GM23338 (cell line): Measurements from ENCODE around the gene STAMBP. TPM values are rescaled to one million over a fixed set of nuclear protein-coding genes. Genes with fewer than 3 reads are reported as not detected.

Experiments used
- ATAC-seq: fragments of 200-7000 bp; cut with Tn5 transposase; 3 replicates; pipeline ENCODE4 v1.9.1; 2020
- DNase-seq: peaks from one replicate; pipeline ENCODE4 v3.0.0-alpha.2; 2015; ENCODE audit warnings: low spot score
- H2AFZ ChIP-seq: fragments of 200-600 bp; sonication (generic); 2 replicates; pipeline ENCODE4 v1.8.0; 2016; ENCODE audit warnings: antibody characterized with exemption, mild to moderate bottlenecking, moderate library complexity
- H3F3A ChIP-seq: fragments of 200-600 bp; sonication (generic); replicated peaks from 2 replicates; pipeline ENCODE4 v1.8.0; 2017; ENCODE audit warnings: antibody characterized with exemption, mixed run types, low read depth
- H3K27ac ChIP-seq: fragments of 200-600 bp; sonication (generic); 2 replicates; pipeline ENCODE4 v1.6.1; 2016; ENCODE audit warnings: low read depth
- H3K27me3 ChIP-seq: fragments of 200-600 bp; sonication (generic); 2 replicates; pipeline ENCODE4 v1.8.0; 2016; ENCODE audit warnings: mild to moderate bottlenecking, mixed run types, moderate library complexity; ENCODE audit not compliant: insufficient read depth
- H3K36me3 ChIP-seq: fragments of 200-600 bp; sonication (generic); 2 replicates; pipeline ENCODE4 v1.8.0; 2016; ENCODE audit warnings: mild to moderate bottlenecking; ENCODE audit not compliant: insufficient read depth
- H3K4me1 ChIP-seq: fragments of 200-600 bp; sonication (generic); 2 replicates; pipeline ENCODE4 v1.8.0; 2016; ENCODE audit warnings: mild to moderate bottlenecking, moderate library complexity; ENCODE audit not compliant: insufficient read depth
- H3K4me2 ChIP-seq: fragments of 200-600 bp; sonication (generic); 2 replicates; pipeline ENCODE4 v1.7.1; 2017; ENCODE audit warnings: mixed run types
- H3K4me3 ChIP-seq: fragments of 200-600 bp; sonication (generic); 2 replicates; pipeline ENCODE4 v1.6.1; 2016; ENCODE audit warnings: mixed run types
- H3K79me2 ChIP-seq: fragments of 200-600 bp; sonication (generic); replicated peaks from 2 replicates; pipeline ENCODE4 v1.8.0; 2017; ENCODE audit warnings: mild to moderate bottlenecking; ENCODE audit not compliant: insufficient read depth
- H3K9me2 ChIP-seq: fragments of 200-600 bp; sonication (generic); 2 replicates; pipeline ENCODE4 v1.8.0; 2017; ENCODE audit not compliant: insufficient read depth
- H4K20me1 ChIP-seq: fragments of 200-600 bp; sonication (generic); replicated peaks from 2 replicates; pipeline ENCODE4 v1.8.0; 2017; ENCODE audit warnings: mild to moderate bottlenecking; ENCODE audit not compliant: insufficient read depth
- H3K27ac Mint-ChIP-seq: 2 replicates; pipeline ENCODE4 v1.8.0; 2020; ENCODE audit warnings: inconsistent platforms, mild to moderate bottlenecking, moderate library complexity, mixed read lengths
- H3K27me3 Mint-ChIP-seq: 3 replicates; pipeline ENCODE4 v1.8.0; 2022; ENCODE audit warnings: low read depth, mild to moderate bottlenecking, moderate library complexity, mixed read lengths, inconsistent platforms; ENCODE audit not compliant: insufficient read depth, poor library complexity
- H3K36me3 Mint-ChIP-seq: 3 replicates; pipeline ENCODE4 v1.8.0; 2021; ENCODE audit warnings: low read depth, mild to moderate bottlenecking, inconsistent platforms, moderate library complexity, mixed read lengths
- H3K4me1 Mint-ChIP-seq: 3 replicates; pipeline ENCODE4 v1.8.0; 2020; ENCODE audit warnings: mild to moderate bottlenecking, inconsistent platforms, mixed read lengths
- H3K4me3 Mint-ChIP-seq: 3 replicates; pipeline ENCODE4 v1.8.0; 2021; ENCODE audit warnings: moderate library complexity, mild to moderate bottlenecking, inconsistent platforms, mixed read lengths
- H3K9me3 Mint-ChIP-seq: 3 replicates; pipeline ENCODE4 v1.8.0; 2020; ENCODE audit warnings: moderate library complexity, mild to moderate bottlenecking, inconsistent platforms, mixed read lengths
- CREB1 ChIP-seq: fragments of 250-450 bp; sonication (Bioruptor Pico); IDR thresholded peaks from 2 replicates; pipeline ENCODE4 v1.5.0; 2020; ENCODE audit warnings: low read depth, mild to moderate bottlenecking, moderate library complexity
- EZH2 ChIP-seq: fragments of 200-600 bp; sonication (generic); IDR thresholded peaks from one replicate; pipeline ENCODE4 v1.8.0; 2017; ENCODE audit warnings: antibody characterized with exemption, mild to moderate bottlenecking, low read depth; ENCODE audit not compliant: unreplicated experiment
- EZH2phosphoT487 ChIP-seq: fragments of 200-600 bp; sonication (generic); IDR thresholded peaks from one replicate; pipeline ENCODE4 v1.8.1; 2018; ENCODE audit warnings: antibody characterized with exemption; ENCODE audit not compliant: unreplicated experiment
- JUNB ChIP-seq: IDR thresholded peaks from one replicate; pipeline ENCODE4 v1.6.1; 2016; ENCODE audit warnings: antibody characterized with exemption; ENCODE audit not compliant: unreplicated experiment
- NANOG ChIP-seq: IDR thresholded peaks from 2 replicates; pipeline ENCODE4 v1.6.1; 2016; ENCODE audit warnings: antibody characterized with exemption, borderline replicate concordance
- POLR2AphosphoS5 ChIP-seq: IDR thresholded peaks from 2 replicates; pipeline ENCODE4 v1.6.1; 2016; ENCODE audit warnings: antibody characterized with exemption, low read depth
- ZNF114 ChIP-seq: fragments of 250-450 bp; sonication (Bioruptor Pico); IDR thresholded peaks from 2 replicates; pipeline ENCODE4 v1.5.0; 2020; ENCODE audit warnings: mild to moderate bottlenecking, moderate library complexity
- polyA plus RNA-seq: library from polyadenylated mRNA; unstranded; fragments of >200 nt; fragmentation: Nextera tagmentation; extraction: Ambion mirVana; gene quantifications from 2 replicates; pipeline ENCODE4 v1.2.1, GENCODE V29; 2016
- total RNA-seq: library from RNA; depleted of rRNA; stranded (reverse); fragments of >200 nt; shearing (Covaris generic); gene quantifications from 2 replicates; pipeline ENCODE4 v1.2.3, GENCODE V29; 2014
- TF ChIP-seq, protein P1 (sequence below), 2 experiments: fragments of 200-600 bp in 1 of 2; sonication (generic) in 1 of 2; conservative IDR thresholded peaks; 2 replicates each; pipeline versions ENCODE4 v1.5.1 to v1.6.1; 2016 to 2017; ENCODE audit warnings: antibody characterized with exemption in 2 of 2, low read depth in 2 of 2, mild to moderate bottlenecking in 2 of 2, moderate library complexity in 1 of 2
- TF ChIP-seq, protein P2 (sequence below): IDR thresholded peaks from one replicate; pipeline ENCODE4 v1.6.1; 2018; ENCODE audit warnings: antibody characterized with exemption; ENCODE audit not compliant: unreplicated experiment

Gene STAMBP
- total and polyA plus RNA-seq, 2 experiments from 2014 or later: 33.9 to 106 TPM

- Histone ChIP-seq H3K9me2 (no peaks in the 10 kb centered on the region), H3K4me3 (no peak overlapping the region), H3K27ac (no peak overlapping the region), H3K79me2 (peaks cover 16% of the 10 kb centered on the region), H4K20me1 (peaks cover 25% of the 10 kb centered on the region; the same call in 1 of the 2 replicates), H3K4me2 (no peak overlapping the region), H2AFZ (no peak overlapping the region), H3K27me3 (no peaks in the 10 kb centered on the region), H3K36me3 (no peaks in the 10 kb centered on the region; the same call in 1 of the 2 replicates), H3K4me1 (no peaks in the 10 kb centered on the region), H3F3A (0 out of 2 replicates have a peak, but pooled peaks cover under 1% of the 10 kb centered on the region)
- H3K27ac Mint-ChIP-seq: no peak overlapping the region
- DNase-seq: no peak
- H3K36me3 Mint-ChIP-seq: peaks cover 16% of the 10 kb centered on the region
- H3K27me3 Mint-ChIP-seq: no peaks in the 10 kb centered on the region
- H3K4me3 Mint-ChIP-seq: no peak overlapping the region
- no peak for TF ChIP-seq NANOG
- TF ChIP-seq, protein P1, sequence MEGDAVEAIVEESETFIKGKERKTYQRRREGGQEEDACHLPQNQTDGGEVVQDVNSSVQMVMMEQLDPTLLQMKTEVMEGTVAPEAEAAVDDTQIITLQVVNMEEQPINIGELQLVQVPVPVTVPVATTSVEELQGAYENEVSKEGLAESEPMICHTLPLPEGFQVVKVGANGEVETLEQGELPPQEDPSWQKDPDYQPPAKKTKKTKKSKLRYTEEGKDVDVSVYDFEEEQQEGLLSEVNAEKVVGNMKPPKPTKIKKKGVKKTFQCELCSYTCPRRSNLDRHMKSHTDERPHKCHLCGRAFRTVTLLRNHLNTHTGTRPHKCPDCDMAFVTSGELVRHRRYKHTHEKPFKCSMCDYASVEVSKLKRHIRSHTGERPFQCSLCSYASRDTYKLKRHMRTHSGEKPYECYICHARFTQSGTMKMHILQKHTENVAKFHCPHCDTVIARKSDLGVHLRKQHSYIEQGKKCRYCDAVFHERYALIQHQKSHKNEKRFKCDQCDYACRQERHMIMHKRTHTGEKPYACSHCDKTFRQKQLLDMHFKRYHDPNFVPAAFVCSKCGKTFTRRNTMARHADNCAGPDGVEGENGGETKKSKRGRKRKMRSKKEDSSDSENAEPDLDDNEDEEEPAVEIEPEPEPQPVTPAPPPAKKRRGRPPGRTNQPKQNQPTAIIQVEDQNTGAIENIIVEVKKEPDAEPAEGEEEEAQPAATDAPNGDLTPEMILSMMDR (conservative IDR thresholded peaks at IDR 0.05; ENCODE audit: low read depth in 2 of 2): peak; percentile 29 to 37
- ATAC-seq: no peak
- H3K9me3 Mint-ChIP-seq: no peaks in the 10 kb centered on the region
- H3K4me1 Mint-ChIP-seq: 0 out of 3 replicates have a peak, but pooled peaks cover 3% of the 10 kb centered on the region
These were observed 11.1 kb downstream of the STAMBP start for GRCh38 chr2:73839653-73840411.

DNA sequence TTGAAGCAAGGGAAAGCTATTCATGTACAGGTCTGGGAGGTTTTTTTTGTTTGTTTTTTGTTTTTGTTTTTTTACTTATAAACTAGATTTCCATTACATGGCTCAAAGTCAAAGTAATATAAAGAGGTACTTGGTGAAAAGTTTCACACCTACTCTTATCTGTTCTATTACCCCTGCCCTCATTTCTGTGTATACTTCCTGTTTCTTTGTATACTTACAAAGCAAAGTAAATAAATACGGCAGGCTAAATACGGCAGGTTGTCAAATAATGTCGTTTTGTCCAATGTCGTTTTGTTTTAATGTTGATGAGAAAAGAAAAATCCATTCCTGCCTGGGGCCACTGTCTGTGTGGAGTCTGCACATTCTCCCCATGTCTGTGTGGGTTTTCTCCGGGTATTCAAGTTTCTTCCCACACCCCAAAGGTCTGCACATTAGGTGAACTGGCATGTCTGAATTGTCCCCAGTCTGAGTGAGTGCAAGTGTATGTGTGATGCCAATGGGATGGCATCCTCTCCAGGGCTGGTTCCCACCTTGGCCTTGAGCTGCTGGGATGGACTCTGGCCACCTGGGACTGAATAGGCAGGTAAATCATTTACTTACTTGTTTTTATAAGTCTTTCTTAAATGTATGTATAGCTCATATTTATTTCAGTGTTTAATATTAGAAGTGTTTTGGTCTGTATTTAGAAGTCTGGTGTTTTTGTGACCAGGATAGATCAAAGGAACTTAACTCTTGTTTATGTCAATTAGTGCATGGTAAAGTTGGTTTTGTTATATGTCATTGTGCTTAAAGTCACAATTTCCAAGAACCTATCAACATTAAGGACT is 13.4 kb downstream of the STAMBP start:
- H4K20me1 ChIP-seq: peaks cover 25% of the 10 kb centered on the region; the same call in 1 of the 2 replicates
- Mint-ChIP-seq H3K9me3 (no peaks in the 10 kb centered on the region), H3K4me1 (no peaks in the 10 kb centered on the region), H3K27me3 (no peaks in the 10 kb centered on the region), H3K4me3 (no peak overlapping the region), H3K36me3 (peaks cover 28% of the 10 kb centered on the region), H3K27ac (no peak overlapping the region)
- H3K4me2 ChIP-seq: no peak overlapping the region
- H3K27ac ChIP-seq: no peak overlapping the region
- ATAC-seq (no peak), DNase-seq (no peak)
- H3K36me3 ChIP-seq: peaks cover 12% of the 10 kb centered on the region
- H3K27me3 ChIP-seq: no peaks in the 10 kb centered on the region
- H2AFZ ChIP-seq: no peak overlapping the region
- H3K79me2 ChIP-seq: peaks cover 16% of the 10 kb centered on the region
- H3K4me3 ChIP-seq: no peak overlapping the region
- no peaks in the 10 kb centered on the region for H3K9me2 ChIP-seq
- no peaks in the 10 kb centered on the region for H3K4me1 ChIP-seq
- H3F3A ChIP-seq: 0 out of 2 replicates have a peak, but pooled peaks cover 2% of the 10 kb centered on the region
- no peak for TF ChIP-seq ZNF114 (CRISPR knock-in tag)
- no peak for TF ChIP-seq EZH2phosphoT487
- no peak for TF ChIP-seq POLR2AphosphoS5
- no peak for TF ChIP-seq JUNB
- no peak for TF ChIP-seq CREB1
- TF ChIP-seq, protein P2, sequence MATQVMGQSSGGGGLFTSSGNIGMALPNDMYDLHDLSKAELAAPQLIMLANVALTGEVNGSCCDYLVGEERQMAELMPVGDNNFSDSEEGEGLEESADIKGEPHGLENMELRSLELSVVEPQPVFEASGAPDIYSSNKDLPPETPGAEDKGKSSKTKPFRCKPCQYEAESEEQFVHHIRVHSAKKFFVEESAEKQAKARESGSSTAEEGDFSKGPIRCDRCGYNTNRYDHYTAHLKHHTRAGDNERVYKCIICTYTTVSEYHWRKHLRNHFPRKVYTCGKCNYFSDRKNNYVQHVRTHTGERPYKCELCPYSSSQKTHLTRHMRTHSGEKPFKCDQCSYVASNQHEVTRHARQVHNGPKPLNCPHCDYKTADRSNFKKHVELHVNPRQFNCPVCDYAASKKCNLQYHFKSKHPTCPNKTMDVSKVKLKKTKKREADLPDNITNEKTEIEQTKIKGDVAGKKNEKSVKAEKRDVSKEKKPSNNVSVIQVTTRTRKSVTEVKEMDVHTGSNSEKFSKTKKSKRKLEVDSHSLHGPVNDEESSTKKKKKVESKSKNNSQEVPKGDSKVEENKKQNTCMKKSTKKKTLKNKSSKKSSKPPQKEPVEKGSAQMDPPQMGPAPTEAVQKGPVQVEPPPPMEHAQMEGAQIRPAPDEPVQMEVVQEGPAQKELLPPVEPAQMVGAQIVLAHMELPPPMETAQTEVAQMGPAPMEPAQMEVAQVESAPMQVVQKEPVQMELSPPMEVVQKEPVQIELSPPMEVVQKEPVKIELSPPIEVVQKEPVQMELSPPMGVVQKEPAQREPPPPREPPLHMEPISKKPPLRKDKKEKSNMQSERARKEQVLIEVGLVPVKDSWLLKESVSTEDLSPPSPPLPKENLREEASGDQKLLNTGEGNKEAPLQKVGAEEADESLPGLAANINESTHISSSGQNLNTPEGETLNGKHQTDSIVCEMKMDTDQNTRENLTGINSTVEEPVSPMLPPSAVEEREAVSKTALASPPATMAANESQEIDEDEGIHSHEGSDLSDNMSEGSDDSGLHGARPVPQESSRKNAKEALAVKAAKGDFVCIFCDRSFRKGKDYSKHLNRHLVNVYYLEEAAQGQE: no peak
- TF ChIP-seq EZH2: no peak
